Esophagus muscularis mucosa (tissue), 4 donors: ENCODE results near the gene C9.

ENCODE experiments used
- CTCF ChIP-seq, 3 experiments: fragments of 200-600 bp in 2 of 3; fragments of 450-650 bp in 1 of 3; sonication (generic) in 2 of 3; IDR thresholded peaks; one replicate each; pipeline ENCODE4 v1.5.1; 2017 to 2019; ENCODE audit warnings: antibody characterized with exemption in 3 of 3, mild to moderate bottlenecking in 2 of 3, moderate library complexity in 1 of 3
- EP300 ChIP-seq: sonication (generic); formaldehyde crosslinking; IDR thresholded peaks from one replicate; pipeline ENCODE4 v1.6.1; 2017; ENCODE audit warnings: antibody characterized with exemption
- POLR2A ChIP-seq: fragments of 450-650 bp; IDR thresholded peaks from one replicate; pipeline ENCODE4 v1.6.1; 2017; ENCODE audit warnings: antibody characterized with exemption, moderate library complexity, mild to moderate bottlenecking, low read depth

GRCh38 chr5:39370555-39371366, 6.5 kb upstream of the C9 start:
- no peak for TF ChIP-seq EP300
- TF ChIP-seq CTCF (IDR thresholded peaks at IDR 0.05): no peak
- TF ChIP-seq POLR2A: no peak
